Aorta (tissue), 5 donors: ENCODE data around the gene PPARG. TPM values are rescaled to one million over a fixed set of nuclear protein-coding genes. Genes with fewer than 3 reads are reported as not detected.

Experiments
- ATAC-seq: fragments of 200-7000 bp; cut with Tn5 transposase; one replicate; pipeline ENCODE4 v1.9.1; 2022; ENCODE audit warnings: moderate library complexity; ENCODE audit not compliant: low FRiP score
- DNase-seq, 2 donors: peaks; one replicate each; pipeline ENCODE4 v3.0.0-alpha.2; 2020
- H3K27ac ChIP-seq, 2 donors: one replicate each; pipeline ENCODE4 v1.5.1; 2013; ENCODE audit warnings: low read length in 2 of 2, mild to moderate bottlenecking in 2 of 2, moderate library complexity in 2 of 2, control low read depth in 1 of 2, inconsistent platforms in 1 of 2, low read depth in 1 of 2
- H3K27me3 ChIP-seq, 2 donors: one replicate each; pipeline ENCODE4 v1.6.1; 2013; ENCODE audit warnings: control low read depth in 1 of 2, low read length in 1 of 2, mild to moderate bottlenecking in 1 of 2, moderate library complexity in 1 of 2; ENCODE audit not compliant: insufficient read depth in 2 of 2, control insufficient read depth in 1 of 2
- H3K36me3 ChIP-seq, 2 donors: one replicate each; pipeline ENCODE4 v1.6.1; 2013; ENCODE audit warnings: control low read depth in 1 of 2, low read length in 1 of 2, mild to moderate bottlenecking in 1 of 2; ENCODE audit not compliant: insufficient read depth in 2 of 2, control insufficient read depth in 1 of 2
- H3K4me1 ChIP-seq, 2 donors: one replicate each; pipeline ENCODE4 v1.6.1; 2013; ENCODE audit warnings: low read length in 2 of 2, control low read depth in 1 of 2, mild to moderate bottlenecking in 1 of 2, moderate library complexity in 1 of 2; ENCODE audit not compliant: insufficient read depth in 2 of 2, control insufficient read depth in 1 of 2
- H3K4me3 ChIP-seq, 2 donors: one replicate each; pipeline ENCODE4 v1.5.1; 2013; ENCODE audit warnings: low read length in 2 of 2, control low read depth in 1 of 2, mild to moderate bottlenecking in 1 of 2
- H3K9me3 ChIP-seq: one replicate; pipeline ENCODE4 v1.6.1; 2013; ENCODE audit warnings: mild to moderate bottlenecking, low read length; ENCODE audit not compliant: control insufficient read depth
- WGBS, 2 donors: extraction: QIAGEN DNeasy Blood & Tissue Kit; methylation state at CpG; one replicate each; pipeline ENCODE4 v1.1.7; 2013; 5-methylcytosine and 5-hydroxymethylcytosine counted together
- intact Hi-C, 2 donors: fragments of 100-400 bp; cut with DNase I; formaldehyde crosslinking; loops; one replicate each; pipeline versions ENCODE4 v1.14.2 to v1.15.0; 2022
- polyA plus RNA-seq, 2 donors: library from polyadenylated mRNA; stranded (reverse); fragments of 200-250 nt; gene quantifications; one replicate each; pipeline ENCODE4 v1.2.3, GENCODE V29; 2013
- total RNA-seq, 2 donors: library from RNA; stranded (reverse); fragmentation: NEBNext Ultra II Directional; extraction: Animal tissue kit (Norgen Biotek cat#: 25700); gene quantifications; one replicate each; pipeline ENCODE4 v1.2.1, GENCODE V29; 2021
- donor health status: healthy with polysubstance abuse.
- donor health status: Bipolar disorder and iron deficiency.
- donor health status: DM: no; HTN: no; CAD: no.
- donor health status: DM: no; HTN: no; CAD: no.
- donor health status: DM: yes; HTN: yes; CAD: no.

PPARG gene
- total and polyA plus RNA-seq, 4 donors: 5.1 to 21.0 (median 17.5) TPM

DNA sequence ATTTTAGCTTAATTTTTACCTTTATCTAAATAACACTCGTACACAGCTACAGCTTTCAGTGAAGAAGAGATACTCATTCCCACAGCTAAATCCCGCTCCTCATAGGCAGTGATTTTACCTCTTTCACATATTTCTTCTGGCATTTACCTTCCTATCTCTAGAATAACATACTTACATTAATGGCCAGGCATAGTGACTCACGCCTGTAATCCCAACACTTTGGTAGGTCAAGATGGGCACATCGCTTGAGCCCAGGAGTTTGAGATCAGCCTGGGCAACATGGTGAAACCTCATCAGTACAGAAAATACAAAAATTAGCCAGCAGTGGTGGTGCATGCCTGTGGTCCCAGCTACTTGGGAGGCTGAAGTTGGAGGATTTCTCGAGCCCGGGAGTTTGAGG is 80.2 kb downstream of the PPARG start:
- no peak for ATAC-seq
- H3K4me1 ChIP-seq: no peaks in the 10 kb centered on the region
- H3K27me3 ChIP-seq: no peaks in the 10 kb centered on the region
- no peaks in the 10 kb centered on the region for H3K36me3 ChIP-seq
- H3K9me3 ChIP-seq: no peaks in the 10 kb centered on the region
- intact Hi-C loops: no loop called here
- no peak overlapping the region for H3K4me3 ChIP-seq
- H3K27ac ChIP-seq: no peak overlapping the region
- DNase-seq: no peak
- WGBS, 2 donors: 86 to 87% methylated on average over 6 of the region's 6 CpGs

DNA sequence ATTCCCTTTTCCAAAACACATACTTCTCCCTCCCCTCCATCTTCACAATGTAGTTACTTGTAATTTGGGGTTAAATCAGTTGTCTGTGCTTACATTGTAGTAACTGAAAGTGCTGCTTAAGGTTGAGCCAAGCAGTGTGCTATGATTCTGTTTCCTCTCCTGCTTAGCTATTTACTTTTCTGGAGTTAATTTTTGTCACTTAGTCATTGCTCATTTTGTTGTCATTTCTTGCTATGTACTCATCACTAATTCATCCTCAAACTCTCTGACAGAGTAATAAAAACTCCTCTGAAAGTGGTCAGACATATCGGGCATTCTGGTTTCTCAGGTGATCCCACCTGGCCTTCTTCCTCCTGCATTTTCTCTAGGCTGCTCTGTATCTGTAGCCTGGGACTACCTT is 80.7 kb downstream of the PPARG start:
- intact Hi-C loops: no loop called here
- Histone ChIP-seq H3K27ac (no peak overlapping the region), H3K27me3 (no peaks in the 10 kb centered on the region), H3K36me3 (no peaks in the 10 kb centered on the region), H3K4me1 (no peaks in the 10 kb centered on the region), H3K9me3 (no peaks in the 10 kb centered on the region), H3K4me3 (no peak overlapping the region)
- DNase-seq: no peak
- no peak for ATAC-seq
- 89 to 100% methylated on average over 1 of the region's 1 CpG for WGBS, 2 donors

DNA sequence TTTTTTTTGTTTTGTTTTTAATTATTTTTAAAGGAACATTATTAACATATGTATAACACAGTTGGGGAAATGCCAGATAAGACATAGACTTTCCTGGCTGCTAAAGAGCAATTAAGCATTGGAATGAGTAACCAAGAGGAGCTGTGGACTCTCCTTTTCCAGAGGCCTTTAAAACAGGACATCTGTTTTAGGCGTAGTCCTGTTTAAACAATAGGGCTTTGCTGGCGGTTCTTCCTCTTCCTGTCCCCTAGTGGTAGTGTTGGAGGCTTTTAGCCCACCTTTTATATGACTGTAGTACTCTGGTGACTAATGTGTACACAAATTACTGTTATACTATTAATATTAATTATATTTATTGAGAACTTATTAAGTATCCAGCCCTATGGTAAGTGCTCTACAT is 81.9 kb downstream of the PPARG start:
- H3K27me3 ChIP-seq: no peaks in the 10 kb centered on the region
- no peak overlapping the region for H3K4me3 ChIP-seq
- intact Hi-C loops: no loop called here
- ATAC-seq: no peak
- no peak for DNase-seq
- no peaks in the 10 kb centered on the region for H3K9me3 ChIP-seq
- whole genome bisulfite sequencing, 2 donors: 76 to 83% methylated on average over 2 of the region's 2 CpGs
- no peaks in the 10 kb centered on the region for H3K36me3 ChIP-seq
- no peak overlapping the region for H3K27ac ChIP-seq
- no peaks in the 10 kb centered on the region for H3K4me1 ChIP-seq

DNA sequence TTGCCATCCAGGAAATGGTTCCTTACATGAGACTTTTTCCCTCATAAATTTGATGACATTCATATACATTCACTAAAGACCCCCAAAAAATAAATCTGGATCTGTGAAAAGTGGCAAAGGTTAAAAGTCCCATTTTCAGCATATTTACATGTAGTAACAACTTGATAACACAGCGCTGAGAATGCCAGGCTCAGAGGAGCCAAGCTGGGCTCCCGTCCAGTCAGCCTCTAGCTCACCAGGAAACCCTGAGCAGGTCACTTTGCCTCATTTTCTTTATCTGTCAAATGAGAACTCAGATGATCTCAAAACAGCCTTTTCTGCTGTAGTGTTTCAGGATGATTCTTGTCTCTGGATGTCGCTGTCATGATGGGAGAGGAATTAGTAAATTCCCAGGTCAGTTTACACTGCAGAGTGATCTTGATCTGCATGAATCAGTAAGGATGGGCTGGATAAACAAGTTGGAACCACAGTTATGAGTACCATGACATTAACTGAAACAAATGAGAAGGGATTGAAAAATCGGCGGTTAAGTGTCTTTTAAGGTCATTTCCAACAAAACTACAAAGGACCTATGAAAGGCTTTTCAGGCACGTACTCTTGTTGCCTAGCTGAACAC is 82.8 kb downstream of the PPARG start:
- WGBS, 2 donors: 54 to 59% methylated on average over 6 of the region's 6 CpGs
- Histone ChIP-seq H3K4me3 (no peak overlapping the region), H3K36me3 (no peaks in the 10 kb centered on the region), H3K27ac (no peak overlapping the region), H3K4me1 (no peaks in the 10 kb centered on the region), H3K9me3 (no peaks in the 10 kb centered on the region), H3K27me3 (no peaks in the 10 kb centered on the region)
- DNase-seq (no peak), ATAC-seq (no peak)
- intact Hi-C loops: no loop called here

DNA sequence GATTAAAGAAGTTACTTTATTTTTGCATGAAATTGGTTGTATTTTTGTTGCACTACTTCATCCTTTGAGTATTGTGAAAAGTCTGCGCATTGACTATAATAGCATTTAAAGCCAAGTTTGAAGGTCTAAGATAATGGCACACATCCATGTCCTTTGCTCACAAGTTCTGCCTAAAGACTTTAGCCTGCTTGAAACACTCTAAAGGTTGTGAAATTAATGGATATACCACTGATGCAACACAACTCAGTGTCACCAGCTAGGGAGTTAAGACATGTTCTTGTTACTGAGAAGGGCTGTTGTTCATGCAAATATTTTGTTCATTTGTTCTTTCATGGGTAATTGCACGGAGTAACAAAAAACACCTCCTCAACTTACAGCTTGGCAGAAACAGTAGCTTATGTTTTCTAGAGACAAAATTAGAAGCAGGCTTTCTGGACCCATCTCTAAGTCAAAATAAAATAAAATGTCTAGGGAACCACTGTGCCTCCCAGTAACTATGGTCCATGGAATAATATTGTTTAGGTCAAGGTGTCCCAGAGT is 83.9 kb downstream of the PPARG start:
- Histone ChIP-seq H3K4me3 (no peak overlapping the region), H3K4me1 (no peaks in the 10 kb centered on the region), H3K36me3 (no peaks in the 10 kb centered on the region), H3K27ac (no peak overlapping the region), H3K27me3 (no peaks in the 10 kb centered on the region), H3K9me3 (no peaks in the 10 kb centered on the region)
- WGBS, 2 donors: 77 to 82% methylated on average over 2 of the region's 2 CpGs
- ATAC-seq (no peak), DNase-seq (no peak)
- intact Hi-C loops: no loop called here

DNA sequence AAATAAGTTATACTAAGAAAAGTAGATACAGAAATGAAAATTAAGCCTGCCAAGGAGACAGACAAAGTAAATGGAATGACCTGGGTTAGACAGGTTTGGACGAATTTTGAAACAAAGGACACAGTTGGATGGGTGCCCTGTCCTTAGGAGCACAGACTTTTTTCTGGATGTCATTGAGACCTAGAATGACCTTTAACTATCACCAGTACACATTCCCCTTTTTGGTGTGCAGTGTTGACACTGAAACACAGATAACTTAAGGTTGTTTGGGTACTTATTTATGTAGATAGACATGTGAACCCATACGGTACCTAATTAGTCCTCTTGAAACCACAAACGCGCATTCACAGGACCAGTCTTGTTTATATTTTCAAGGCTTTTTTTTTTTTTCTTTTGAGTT is 86.7 kb downstream of the PPARG start:
- intact Hi-C loops: no loop called here
- 73 to 74% methylated on average over 4 of the region's 4 CpGs for WGBS, 2 donors

DNA sequence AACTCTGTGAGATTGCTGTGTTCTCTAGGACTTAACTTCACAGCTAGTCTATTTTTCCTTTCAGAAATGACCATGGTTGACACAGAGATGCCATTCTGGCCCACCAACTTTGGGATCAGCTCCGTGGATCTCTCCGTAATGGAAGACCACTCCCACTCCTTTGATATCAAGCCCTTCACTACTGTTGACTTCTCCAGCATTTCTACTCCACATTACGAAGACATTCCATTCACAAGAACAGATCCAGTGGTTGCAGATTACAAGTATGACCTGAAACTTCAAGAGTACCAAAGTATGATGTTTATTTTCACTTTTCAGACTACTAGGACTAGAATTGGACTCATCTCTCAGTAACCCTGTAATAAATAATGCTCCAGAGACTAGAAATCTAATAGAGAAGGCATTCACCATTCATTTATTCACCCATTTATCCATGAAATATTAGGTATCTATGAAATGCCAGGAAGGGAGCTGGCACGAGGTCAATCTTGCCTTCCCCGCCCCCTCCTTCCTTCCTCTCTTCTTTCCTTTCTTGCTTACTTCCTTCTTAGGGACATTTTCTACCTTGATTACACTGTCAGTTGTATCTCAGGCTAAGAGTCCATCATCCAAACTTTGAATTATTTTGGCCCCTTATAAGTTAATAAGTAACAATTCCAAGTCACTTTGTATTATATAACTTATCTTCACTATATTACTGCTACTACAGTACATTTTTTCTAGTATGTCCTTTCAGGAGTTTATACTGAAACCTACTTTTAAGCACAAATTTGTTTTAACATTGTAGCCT is 91.0 kb downstream of the PPARG start:
- 77 to 80% methylated on average over 5 of the region's 5 CpGs for WGBS, 2 donors
- Histone ChIP-seq H3K4me1 (no peaks in the 10 kb centered on the region), H3K27ac (no peak overlapping the region), H3K4me3 (no peak overlapping the region), H3K9me3 (no peaks in the 10 kb centered on the region), H3K27me3 (no peaks in the 10 kb centered on the region), H3K36me3 (no peaks in the 10 kb centered on the region)
- no peak for DNase-seq
- intact Hi-C loops: no loop called here
- ATAC-seq: no peak

More for the DNA sequence above, 86.7 kb downstream of the PPARG start:
- H3K4me3 ChIP-seq: no peak overlapping the region
- DNase-seq (no peak), ATAC-seq (no peak)
- no peaks in the 10 kb centered on the region for H3K27me3 ChIP-seq
- no peaks in the 10 kb centered on the region for H3K9me3 ChIP-seq
- H3K4me1 ChIP-seq: no peaks in the 10 kb centered on the region
- H3K36me3 ChIP-seq: no peaks in the 10 kb centered on the region
- H3K27ac ChIP-seq: no peak overlapping the region

DNA sequence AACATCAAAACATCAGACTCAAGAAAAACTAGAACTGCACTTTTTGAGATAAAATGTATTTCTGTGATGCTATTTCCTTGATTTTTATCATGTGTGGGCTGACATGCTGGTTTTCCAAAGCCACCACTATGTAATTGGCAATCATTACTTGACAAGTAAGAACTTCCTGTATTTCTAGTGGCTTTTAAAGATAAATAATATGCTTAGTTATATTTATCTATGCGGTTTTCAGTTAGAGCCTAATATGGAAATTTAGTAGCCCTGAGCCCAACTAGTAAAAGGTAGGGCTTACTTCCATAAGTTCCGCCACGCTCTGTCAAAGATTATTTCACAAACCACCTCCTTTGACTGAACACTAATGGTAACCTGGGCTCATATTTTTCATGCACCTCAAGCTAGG is 91.6 kb downstream of the PPARG start:
- DNase-seq (no peak), ATAC-seq (no peak)
- Histone ChIP-seq H3K4me3 (no peak overlapping the region), H3K27ac (no peak overlapping the region), H3K4me1 (no peaks in the 10 kb centered on the region), H3K27me3 (no peaks in the 10 kb centered on the region), H3K36me3 (no peaks in the 10 kb centered on the region), H3K9me3 (no peaks in the 10 kb centered on the region)
- intact Hi-C loops: no loop called here
- 77 to 86% methylated on average over 3 of the region's 3 CpGs for WGBS, 2 donors

DNA sequence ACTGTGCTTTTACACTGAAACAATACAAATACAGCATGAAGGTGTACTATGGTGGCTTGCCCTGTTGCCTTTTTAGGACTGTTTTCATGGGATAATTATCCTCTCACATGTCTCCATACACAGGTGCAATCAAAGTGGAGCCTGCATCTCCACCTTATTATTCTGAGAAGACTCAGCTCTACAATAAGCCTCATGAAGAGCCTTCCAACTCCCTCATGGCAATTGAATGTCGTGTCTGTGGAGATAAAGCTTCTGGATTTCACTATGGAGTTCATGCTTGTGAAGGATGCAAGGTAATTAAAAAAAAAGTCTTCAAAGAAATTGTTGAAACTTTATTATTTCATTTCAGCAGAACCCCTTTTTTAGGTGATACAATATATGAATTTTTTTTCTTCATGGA is 92.3 kb downstream of the PPARG start:
- Histone ChIP-seq H3K4me1 (no peaks in the 10 kb centered on the region), H3K36me3 (no peaks in the 10 kb centered on the region), H3K27me3 (no peaks in the 10 kb centered on the region), H3K9me3 (no peaks in the 10 kb centered on the region), H3K27ac (no peak overlapping the region), H3K4me3 (no peak overlapping the region)
- no peak for ATAC-seq
- no peak for DNase-seq
- intact Hi-C loops: no loop called here
- WGBS, 2 donors: 73 to 85% methylated on average over 1 of the region's 1 CpG
